GM18858 (cell line): ENCODE results near the gene ETV6.

Experiments
- ATAC-seq: cut with Tn5 transposase; IDR thresholded peaks from one replicate; pipeline ENCODE4 v1.9.1; 2021; ENCODE audit not compliant: unreplicated experiment

Gene ETV6

GRCh38 chr12:11795192-11795912 is 145.9 kb downstream of the ETV6 start:
- ATAC-seq = no peak

GRCh38 chr12:11795913-11796459 is 146.5 kb downstream of the ETV6 start:
- ATAC-seq = no peak

GRCh38 chr12:11797317-11797913 is 147.9 kb downstream of the ETV6 start:
- ATAC-seq = no peak

DNA sequence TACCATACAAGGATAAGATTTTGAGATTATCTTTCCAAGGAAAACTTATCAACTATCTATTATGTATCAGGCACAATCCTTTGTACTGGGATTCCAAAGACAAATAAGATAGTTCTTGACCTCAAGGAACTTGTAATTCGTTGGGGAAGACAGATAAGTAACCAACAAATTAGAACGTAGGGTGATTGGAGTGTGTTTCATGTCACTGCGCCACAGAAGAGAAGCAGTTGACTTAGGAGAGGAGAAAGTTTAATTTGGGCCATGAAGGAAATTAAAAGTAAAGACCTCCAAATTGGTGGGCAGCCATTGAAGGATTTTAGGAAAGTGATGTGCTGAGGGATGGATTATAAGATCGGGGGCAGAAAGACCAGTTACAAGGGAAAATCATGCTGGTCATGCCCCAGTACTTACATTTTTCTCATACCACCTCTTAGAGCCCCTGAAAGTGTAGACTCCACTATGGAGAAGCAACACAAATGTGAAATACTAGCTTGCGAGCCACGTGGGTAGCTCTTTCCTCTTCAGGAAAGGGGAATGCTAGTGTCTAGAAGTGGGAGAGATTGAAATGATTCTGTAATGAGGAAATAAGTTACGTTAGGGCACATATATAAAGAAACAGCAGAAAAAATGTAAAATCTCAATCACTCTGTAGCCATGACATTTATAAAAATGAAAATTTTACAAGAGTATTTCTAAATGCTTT is 148.7 kb downstream of the ETV6 start:
- ATAC-seq = no peak

DNA sequence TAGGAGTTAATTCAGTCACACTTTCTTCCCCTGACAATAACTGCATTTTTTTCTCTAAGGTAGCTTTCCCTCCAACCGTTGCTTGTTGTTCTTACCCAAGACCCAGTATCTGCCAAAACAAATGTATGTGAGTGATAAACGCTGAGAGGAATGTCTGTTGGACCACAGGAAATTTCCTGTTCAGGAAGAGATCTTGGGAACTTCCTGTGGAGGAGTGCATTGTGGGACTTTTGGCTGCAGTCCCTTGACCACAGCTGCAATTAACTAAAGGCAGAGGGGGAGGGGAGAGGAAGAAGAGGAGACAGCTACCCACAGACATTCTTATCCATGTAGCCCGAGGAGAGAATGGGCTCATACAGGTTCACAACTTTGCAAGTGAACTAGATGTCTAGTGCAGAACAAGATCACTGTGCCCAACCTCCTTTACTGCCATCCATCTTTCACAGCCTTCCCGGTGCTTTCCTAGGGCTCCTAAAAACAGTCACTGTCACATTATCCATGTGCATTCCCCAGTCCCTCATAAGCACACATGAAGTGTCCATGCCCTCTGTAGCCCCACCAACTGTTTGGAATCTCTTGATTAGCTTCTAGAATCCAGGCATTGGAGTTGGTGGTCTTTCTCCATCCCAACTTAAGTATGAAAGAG is 149.5 kb downstream of the ETV6 start:
- ATAC-seq = no peak

DNA sequence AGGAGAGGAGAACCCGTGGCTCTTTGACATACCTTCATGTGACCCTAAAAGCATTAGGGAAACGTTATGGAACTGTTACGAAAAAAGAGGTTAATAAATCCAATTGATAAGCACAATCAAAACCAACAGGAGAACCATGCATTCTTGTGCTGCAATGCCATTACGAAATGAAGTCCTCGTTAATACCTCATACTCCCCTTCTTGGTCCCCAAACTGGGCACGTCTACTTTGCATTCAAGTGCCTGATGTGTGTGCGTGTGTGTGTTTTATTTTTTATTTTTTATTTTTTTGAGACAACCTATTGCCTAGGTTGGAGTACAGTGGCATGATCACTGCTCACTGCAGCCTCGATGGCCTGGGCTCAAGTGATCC is 150.0 kb downstream of the ETV6 start:
- ATAC-seq = no peak

DNA sequence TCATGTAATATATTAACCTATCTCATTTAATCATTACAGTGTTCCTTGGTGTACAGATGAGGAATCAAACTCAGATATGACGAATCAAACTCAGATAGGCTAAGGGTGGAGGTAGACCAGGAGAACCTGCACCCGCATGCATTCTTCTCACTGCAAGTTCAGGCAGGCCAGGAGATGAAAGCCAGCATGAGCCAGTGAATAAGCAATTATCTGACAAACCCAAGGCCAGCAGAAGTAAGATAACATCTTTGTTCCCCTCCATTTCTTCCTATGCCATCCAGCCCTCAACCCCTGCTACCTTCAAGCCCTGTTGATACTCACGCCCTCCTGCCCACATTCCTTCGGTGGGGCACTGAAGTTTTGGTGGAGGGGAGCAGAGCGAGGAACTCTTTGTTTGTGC is 152.2 kb downstream of the ETV6 start:
- ATAC-seq = no peak

DNA sequence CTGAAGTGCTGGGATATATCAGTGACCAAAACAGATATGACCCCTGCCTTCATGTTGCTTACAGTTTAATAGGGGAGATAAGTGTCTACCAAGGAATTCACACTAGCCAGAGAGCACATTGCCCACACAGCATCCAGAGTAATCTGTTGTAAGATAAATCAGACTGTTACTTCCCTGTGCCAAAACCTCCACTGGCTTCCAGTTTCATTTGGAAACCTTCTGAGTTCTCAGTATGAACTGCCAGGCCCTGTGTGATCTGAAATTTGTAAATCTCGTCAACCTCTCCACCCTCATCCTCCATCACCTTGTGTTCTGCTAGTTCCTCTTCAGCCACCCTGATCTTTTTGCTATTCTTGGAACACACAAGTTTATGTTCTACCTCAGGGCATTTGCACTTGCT is 154.7 kb downstream of the ETV6 start:
- no peak for ATAC-seq

GRCh38 chr12:11805043-11805442 is 155.6 kb downstream of the ETV6 start:
- no peak for ATAC-seq

DNA sequence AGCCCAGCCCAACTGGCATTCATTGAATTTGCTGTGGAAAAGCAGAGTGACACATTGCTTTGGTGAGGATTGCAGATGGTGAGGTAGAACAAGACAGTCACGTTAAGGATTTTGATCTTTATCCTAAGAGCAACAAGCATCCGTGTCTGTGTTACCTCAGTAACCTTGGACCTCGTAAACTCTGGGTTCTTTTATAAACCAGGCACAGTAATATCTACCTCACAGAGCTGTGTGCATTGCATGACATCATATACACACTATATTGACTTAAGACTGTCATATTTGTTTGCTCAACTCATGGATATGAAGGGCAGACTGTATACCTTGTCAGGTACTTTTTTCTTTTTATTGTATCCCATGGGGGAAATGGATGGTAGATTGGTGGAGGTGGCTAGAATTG is 156.2 kb downstream of the ETV6 start:
- no peak for ATAC-seq

GRCh38 chr12:11807458-11807857 is 158.0 kb downstream of the ETV6 start:
- ATAC-seq = no peak

DNA sequence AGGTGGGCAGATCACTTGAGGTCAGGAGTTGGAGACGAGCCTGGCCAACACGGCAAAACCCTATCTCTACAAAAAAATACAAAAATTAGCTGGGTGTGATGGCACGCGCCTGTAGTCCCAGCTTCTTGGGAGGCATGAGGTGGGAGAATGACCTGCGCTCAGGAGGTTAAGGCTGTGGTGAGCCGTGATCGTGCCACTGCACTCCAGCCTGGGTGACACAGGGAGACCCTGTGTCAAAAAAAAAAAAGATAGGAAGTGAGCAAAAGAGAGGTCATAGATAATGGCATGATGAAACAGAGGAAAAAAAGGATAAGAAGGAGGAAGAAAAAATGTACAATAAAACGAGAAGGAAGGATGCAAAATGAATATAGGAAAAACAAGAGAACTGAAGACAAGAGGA is 159.5 kb downstream of the ETV6 start:
- no peak for ATAC-seq

DNA sequence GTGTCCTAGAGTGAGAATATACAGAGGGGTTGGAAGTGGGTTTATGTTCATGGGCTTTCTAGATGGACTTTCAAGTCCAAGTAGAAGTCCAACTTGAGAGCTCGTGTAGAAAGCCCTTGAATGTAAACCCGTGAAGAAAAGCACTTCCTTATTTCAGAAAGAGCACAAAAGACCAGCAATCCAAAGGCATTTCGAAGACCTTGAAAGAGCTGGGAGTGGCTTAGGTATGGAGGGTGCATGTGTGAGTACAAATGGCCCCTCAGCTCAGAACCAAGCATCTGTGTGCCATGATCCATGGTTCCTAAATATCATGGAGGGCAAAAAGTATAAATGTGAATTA is 160.7 kb downstream of the ETV6 start:
- ATAC-seq = no peak

GRCh38 chr12:11811008-11811407 is 161.5 kb downstream of the ETV6 start:
- no peak for ATAC-seq

DNA sequence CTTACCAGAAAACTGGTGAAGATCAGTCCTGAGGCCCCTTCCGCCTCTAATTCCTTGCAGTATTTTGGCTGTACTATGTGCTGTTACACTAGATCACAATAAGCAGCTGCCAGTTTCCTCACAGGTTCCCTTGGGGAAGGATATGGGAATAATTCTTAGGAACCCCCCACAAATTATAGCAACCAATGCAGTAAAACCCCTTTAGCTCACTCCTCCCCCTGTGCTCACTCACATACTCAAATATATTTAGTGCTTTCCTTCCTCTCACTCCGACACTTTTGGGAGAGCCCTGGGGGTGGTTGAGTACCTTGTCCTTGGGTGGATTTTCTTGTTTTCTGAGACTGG is 162.7 kb downstream of the ETV6 start:
- no peak for ATAC-seq

DNA sequence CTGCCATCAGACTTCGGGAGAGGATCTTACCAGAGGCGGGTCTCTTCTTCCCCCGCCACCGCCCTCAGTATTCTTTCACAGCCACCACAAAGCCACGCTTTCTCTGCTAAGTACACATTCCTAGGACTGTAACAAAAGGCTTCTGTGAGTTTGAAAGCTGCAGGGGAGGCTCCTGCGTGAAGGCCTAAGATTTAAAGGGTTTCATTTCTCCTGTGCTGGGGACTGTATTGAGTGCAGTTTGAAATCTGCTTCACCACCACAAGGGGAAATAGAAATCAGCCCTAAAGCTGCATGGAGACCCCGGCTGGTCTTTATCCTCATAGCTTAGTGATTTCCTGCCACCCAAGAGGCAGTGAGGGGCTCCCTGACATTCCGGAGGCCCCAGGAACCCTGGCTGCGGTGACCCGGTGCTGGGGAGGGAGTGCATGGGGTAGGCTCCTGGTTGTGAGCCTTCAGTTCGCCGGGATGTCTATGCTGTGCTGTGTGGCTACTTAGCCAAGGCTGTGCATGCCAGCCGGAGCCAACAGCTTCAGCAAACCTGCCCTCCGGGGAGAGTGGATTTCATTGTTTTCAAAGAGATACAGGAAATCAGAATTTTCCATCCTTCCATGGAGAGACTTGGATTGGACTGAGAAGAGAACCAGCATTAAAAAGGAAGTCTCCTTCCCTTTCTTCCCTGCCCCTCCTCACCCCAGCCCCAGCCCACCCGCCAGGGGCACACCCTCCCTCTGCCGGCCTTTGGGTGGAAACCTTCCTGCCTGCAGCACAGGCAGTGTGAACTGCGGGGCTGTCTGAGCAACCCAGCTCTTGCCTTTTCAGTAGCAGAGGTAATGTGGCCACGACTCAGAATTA is 163.3 kb downstream of the ETV6 start:
- peak; percentile 62 for ATAC-seq

DNA sequence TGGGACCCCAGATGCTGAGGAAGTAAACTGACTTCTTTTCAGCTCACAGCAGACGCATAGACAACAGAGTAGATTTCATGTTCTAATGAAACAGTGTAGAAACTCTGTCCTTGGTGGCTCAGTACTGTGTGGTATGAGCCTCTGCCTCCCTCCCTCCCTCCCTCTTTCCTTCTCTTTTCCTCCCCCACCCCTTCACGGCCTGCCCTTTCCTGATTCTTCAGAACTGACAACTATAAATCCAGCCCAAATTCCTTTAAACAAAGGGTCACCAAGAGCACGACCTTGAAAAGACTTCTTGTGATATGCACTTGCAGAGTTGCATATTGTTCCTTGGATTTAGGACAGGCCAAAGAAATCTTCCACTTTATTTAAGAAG is 164.0 kb downstream of the ETV6 start:
- no peak for ATAC-seq

DNA sequence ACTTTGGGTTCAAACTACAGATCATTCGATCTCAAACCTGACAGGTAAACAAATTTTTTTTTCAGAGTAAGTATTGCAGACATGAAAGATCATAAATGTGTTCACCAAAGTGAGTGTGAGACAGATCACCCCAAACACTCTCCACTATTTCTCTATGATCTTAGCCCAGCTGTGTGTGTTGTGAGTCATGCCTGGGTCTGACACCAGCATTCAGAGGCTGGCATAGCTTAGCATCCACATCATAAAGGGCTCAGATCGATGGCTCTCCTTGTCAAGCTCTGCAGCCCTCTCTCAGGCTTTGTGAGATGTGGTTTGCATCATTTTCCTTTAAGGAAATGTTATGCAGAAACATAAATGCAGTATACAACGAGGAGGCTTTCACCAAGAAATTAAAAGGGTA is 164.9 kb downstream of the ETV6 start:
- ATAC-seq = no peak

DNA sequence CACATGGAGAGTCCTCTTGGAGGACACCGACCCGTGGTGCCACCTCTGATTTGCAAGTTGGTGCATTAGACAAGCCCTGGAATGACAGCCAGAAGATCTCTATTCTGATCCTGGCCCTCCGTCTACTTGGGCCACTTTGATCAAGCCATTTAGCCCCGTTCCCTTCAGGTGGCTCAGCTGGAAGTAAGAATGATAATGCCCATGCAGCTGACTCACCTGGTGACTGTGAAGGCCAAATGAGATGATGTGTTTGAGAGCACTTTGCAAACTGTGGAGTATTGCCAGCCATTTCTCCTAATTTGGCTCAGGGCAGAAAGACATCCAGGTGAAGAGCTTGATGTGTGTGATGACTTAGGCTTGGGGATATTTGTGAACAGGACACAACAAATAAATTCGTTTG is 165.9 kb downstream of the ETV6 start:
- ATAC-seq = no peak

DNA sequence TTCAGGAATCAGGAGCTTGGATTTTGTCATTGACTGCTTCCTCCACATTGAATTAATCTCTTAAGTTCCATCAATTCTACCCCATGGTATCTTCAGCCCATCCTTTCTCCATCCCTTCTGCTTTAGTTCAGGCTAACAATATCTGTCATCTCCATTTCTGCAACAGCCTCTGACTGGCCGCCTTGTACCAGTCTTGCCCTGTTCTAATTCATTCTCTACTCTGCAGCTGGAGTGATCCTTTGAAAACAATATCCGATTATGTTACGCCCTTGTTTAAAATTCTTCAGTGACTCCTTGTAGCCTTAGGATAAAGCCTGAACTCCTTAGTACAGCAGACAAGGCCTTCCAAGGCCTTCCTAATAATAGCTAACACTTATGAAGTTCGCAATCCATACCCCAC is 170.2 kb downstream of the ETV6 start:
- no peak for ATAC-seq

- ATAC-seq = no peak
Measured at GRCh38 chr12:11820476-11820875, 171.0 kb downstream of the ETV6 start.
